SW480 (cell line): ENCODE results near the gene TRIM72.
A peak's percentile ranks its signal among the peaks of the same experiment; 100 is the strongest.
"Not testable (repeated sequence)": the region's sequence is repeated elsewhere in the genome, so short reads cannot be mapped to it uniquely, and the experiment has no call there.

Source experiments
- DNase-seq: peaks from one replicate; pipeline ENCODE4 v3.0.0-alpha.2; 2016; ENCODE audit warnings: low spot score

Gene TRIM72, protein sequence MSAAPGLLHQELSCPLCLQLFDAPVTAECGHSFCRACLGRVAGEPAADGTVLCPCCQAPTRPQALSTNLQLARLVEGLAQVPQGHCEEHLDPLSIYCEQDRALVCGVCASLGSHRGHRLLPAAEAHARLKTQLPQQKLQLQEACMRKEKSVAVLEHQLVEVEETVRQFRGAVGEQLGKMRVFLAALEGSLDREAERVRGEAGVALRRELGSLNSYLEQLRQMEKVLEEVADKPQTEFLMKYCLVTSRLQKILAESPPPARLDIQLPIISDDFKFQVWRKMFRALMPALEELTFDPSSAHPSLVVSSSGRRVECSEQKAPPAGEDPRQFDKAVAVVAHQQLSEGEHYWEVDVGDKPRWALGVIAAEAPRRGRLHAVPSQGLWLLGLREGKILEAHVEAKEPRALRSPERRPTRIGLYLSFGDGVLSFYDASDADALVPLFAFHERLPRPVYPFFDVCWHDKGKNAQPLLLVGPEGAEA

DNA sequence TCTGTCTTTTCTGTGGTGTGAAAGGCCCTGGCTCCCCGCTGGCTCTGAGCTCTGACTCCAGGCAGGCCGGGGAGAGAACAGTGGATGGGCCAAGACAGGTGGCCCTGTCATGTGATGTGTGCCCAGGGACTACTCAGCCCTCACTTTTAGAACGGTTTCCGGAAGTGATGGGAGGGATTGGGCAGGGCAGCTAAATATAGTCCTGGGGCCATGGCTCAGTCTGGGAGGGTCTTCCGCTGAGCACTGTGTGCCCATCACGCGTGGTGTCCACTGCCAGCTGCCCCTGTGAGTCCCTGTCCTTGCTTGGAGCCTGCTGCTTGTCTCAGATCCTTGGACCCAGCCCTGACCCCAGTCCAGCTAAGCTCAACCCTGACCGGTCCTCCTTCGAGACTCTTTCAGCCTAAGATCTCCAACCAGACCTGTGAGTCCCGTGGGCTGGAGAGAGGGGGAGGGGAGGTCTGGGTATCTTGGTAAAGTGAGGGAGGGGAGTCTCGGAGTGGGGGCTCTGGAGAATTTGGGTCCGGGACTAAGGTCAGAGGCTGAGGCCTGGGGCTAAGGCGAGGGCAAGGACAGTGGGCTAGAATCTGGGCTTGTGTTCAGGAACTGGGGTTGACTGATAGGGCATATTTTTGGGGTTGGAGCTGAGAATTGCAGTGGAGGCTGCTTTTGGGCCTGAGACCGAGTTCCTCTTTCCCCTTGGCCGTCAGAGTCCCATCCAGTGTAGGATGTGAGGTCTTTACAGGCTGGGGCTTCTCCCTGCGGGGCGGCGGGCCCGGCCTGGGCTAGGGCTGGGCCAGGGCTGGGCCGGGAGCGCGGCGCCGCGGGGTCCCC lies at the start of gene TRIM72:
TSS of gene TRIM72 (plus strand) at position 243 of the 831 bp plus-strand sequence. CDS start 620 bp downstream, outside the sequence.
- DNase-seq, result no peak

DNA sequence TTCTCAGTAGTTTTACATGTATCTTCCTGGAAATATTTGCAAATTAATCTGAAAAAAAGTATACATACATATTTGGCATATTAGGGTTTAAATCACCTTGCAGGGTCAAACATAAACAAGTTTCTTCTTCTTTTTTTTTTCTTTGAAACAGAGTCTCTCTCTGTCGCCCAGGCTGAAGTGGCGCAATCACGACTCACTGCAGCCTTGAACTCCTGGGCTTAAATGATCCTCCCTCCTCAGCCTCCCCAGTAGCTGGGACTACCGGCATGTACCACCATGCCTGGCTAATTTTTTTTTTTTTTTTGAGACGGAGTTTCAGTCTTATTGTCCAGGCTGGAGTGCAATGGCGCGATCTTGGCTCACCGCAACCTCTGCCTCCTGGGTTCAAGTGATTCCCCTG lies 46.6 kb upstream of the TRIM72 start:
- DNase-seq, result no peak

DNA sequence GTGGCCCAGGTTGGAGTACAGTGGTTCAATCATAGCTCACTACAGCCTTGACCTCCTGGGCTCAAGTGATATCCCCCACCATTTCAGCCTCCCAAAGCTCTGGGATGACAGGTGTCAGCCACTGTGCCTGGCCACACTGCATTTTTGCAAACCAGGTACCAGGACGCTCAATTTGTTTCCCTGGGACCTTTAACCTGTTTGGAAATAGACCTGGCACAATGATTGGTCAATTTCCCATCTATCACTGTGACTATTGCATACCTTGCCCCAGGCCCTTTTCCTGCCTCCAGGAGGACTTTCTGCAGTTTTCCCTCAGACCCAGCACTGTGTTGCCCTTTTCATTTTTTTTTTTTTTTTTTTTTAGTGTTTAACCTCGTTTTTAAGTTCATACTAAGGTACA lies 45.1 kb upstream of the TRIM72 start:
- DNase-seq, result no peak

DNA sequence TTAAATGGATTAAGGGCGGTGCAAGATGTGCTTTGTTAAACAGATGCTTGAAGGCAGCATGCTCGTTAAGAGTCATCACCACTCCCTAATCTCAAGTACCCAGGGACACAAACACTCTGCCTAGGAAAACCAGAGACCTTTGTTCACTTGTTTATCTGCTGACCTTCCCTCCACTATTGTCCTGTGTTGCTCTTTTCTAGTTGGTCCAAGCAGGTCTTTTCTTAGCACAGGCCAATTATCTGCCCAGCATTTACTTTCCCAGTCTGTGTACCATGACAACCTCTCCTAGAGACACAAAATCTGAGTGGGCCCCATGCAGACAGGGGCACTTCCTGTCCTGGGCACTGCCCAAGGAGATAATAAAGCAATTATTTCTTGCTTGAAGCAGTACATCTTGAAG lies 43.9 kb upstream of the TRIM72 start:
- not testable (repeated sequence) for DNase-seq

DNA sequence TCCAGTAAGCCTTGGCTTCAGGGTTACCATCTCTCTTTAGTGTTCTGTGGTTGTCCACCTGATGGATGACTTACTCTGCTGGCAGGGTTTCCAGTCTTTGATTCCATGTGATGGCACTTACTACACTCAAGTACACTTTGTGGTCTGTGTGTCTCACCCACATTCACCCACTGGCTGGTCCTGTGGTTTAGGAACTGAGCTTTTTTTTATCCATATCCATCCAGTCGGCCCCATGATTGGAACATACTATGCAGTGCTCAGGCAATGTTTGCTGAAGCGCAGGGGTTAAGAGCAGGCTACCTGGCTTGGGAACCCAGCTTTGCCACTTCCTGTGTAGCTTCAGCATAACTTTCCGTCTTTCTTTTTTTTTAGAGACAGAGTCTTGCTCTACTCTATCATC lies 36.8 kb upstream of the TRIM72 start:
- peak; percentile 95 for DNase-seq

DNA sequence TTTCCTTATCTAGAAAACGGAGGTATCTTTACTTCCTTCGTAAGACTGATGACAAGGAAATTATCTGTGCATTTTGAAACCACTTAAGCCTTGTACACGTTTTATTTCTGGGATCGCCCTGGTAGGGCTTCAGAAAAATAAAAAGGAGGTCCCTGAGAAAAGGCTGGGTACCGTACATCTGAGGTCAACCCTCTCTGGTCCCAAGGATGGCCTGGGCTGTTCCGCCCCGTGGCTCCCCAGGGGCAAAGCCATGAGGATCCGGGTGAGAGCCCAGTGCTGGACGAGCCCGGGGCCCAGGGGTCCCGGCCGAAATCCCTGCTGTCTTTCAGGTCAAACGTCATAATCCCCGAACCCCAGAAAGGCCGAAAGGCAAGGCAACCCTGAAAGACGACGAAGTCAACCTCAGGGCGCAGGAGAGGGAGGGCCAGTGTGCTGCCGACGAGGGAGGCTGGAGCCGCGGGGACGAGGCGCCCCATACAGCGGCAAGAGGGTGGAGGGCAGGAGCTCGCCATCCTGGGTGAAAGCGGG lies 34.6 kb upstream of the TRIM72 start:
- no peak for DNase-seq

DNA sequence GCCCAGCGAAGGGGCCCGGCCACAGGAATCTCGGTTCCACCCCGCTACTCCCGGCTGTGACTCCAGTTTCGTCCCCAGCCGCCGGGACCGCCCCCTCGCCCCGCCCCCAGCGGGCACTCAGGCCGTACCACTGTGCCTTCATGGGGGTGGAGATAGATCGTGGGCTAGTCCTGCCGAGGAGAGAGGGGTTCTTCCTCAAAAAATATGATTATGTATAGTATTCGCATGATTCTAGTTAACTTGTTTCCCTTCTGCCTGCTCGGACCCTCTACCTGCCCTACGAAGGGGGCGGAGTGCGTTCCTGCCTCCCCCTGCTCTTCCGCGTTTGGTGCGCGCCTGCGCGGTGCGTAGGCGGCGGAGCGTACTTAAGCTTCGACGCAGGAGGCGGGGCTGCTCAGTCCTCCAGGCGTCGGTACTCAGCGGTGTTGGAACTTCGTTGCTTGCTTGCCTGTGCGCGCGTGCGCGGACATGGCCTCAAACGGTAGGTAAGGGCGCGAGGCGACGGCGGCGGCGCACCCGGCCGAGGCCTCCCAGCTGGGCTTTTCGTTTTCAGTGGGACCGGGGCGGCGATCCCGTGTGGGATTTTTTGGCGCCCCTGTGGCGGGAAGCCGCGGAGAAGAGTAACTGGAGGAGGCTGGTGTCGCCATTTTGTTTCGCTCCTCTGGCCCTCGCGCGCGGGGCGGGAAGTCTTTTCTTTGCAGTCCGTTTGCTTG lies 34.0 kb upstream of the TRIM72 start, which contains the start of gene FUS:
TSS of gene FUS (plus strand) at position 393 of the 713 bp plus-strand sequence. CDS start at position 469, 76 bp downstream.
- peak; percentile 82 for DNase-seq

DNA sequence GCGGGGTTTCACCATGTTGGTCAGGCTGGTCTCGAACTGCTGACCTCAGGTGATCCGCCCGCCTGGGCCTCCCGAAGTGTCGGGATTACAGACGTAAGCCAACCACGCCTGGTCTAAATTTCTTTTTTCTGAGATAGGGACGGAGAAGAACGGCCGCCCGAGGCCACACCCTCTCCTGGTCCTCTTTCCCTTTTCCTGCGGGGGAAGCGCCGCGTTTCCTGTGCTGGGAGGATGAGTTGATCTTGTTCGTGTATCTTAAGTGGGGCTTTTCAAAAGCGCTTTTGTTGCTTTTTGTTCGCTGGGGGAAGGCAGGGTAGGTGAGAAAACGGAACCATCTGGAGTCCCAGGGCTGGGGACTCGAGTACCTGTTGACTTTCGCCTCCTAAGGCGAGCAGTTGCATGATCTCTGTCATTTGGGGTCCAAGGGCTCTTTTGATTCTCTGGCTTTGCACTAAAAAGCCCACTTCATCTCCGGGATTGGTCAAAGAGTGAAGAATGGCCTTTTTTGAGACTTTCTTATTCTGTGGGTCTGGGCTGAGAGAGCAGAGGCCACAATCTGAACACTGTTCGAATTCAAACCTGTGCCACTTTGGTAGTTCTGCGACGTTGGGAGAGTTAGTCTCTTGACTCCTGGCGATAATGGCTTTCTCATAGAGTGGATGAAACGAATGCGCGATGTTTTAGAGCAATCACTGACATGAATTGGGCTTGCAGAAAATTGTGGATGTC lies 32.7 kb upstream of the TRIM72 start:
- DNase-seq, result peak; percentile 30

DNA sequence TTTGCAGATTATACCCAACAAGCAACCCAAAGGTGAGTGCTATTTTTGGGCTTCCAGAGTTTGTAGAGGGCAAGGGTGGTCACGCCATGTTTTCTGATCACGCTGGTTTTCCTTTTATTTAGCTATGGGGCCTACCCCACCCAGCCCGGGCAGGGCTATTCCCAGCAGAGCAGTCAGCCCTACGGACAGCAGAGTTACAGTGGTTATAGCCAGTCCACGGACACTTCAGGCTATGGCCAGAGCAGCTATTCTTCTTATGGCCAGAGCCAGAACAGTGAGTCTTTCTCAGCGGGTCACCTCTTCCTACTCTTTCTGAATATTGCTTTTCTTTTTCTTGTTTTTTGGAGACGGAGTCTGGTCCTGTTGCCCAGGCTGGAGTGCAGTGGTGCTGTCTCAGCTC lies 31.5 kb upstream of the TRIM72 start:
- no peak for DNase-seq

DNA sequence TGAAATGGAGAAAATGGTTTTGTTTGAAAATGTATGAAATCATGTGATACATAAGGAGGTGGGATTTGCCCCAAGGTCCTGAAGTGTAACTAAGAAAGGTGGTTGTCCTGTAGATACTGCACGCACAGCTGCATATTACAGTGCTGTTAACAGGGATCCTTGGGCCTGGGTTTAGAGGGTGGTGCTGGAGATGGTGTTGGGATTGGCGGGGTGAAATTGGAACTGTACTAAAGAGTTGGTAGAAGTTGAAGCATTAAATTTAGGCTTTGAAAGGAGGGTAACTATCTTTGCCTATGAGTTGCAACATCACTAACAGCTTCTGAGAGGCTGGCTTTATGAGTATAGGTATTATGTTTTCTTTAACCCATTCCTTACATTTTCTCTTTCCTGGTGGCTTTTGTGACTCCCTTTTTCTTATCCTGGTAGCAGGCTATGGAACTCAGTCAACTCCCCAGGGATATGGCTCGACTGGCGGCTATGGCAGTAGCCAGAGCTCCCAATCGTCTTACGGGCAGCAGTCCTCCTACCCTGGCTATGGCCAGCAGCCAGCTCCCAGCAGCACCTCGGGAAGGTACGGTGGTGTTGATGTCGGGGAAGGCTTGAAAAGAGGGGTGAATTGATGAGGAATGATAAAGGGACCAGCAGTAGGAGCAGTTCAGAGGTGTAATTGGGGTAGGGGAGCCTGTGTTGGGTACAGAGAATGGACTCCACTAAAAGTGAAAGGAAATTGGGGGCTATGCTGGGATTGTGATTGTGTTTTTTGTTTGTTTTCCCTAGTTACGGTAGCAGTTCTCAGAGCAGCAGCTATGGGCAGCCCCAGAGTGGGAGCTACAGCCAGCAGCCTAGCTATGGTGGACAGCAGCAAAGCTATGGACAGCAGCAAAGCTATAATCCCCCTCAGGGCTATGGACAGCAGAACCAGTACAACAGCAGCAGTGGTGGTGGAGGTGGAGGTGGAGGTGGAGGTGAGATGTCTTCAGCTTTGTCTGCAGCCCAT lies 30.2 kb upstream of the TRIM72 start:
- DNase-seq, result no peak

DNA sequence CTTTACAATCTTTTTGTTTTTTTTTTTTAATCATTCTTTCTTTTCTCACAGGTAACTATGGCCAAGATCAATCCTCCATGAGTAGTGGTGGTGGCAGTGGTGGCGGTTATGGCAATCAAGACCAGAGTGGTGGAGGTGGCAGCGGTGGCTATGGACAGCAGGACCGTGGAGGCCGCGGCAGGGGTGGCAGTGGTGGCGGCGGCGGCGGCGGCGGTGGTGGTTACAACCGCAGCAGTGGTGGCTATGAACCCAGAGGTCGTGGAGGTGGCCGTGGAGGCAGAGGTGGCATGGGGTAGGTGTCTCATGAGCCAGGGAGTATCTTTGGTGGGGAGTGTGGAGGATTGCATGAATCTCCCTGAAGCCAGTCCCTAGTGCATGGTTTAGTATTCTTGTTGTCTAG lies 29.0 kb upstream of the TRIM72 start:
- no peak for DNase-seq

DNA sequence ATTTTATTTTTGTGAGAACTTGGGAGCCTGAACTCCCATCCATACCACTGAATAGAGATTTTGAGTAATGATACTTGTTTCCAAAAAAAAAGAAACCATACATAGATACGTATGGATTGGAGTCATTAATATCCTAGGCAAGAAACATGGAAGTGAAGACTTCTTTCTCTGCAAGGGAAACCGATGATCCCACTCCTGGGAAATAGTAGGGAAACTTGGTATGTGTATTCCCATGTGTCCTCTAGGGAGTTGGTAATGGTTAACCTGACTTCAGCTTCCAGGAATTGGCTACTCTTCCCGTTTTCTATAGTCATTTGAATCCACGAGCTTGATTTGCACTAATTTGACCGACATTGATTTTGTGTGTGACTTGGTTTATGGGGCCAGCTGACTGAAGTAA lies 28.6 kb upstream of the TRIM72 start:
- DNase-seq, result no peak

DNA sequence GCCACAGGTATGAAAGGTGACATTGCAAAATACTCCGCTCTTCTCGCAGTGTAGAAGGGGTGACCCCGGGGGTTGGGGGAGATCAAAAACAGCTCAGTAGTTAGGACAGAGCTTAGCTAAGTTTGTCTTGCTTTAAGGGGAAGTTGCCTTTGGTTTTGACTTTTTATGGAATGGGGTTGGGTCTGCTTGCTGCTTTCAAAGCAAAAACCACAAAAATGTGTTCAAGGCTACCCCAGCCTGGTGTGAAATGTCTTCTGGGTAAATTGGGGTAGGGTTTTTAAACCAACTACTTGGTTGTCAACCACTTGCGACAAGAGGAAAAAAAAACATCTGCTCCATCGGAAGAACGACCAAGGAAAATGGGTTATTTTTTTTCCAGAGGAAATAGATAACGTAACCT lies 27.7 kb upstream of the TRIM72 start:
- DNase-seq, result no peak

DNA sequence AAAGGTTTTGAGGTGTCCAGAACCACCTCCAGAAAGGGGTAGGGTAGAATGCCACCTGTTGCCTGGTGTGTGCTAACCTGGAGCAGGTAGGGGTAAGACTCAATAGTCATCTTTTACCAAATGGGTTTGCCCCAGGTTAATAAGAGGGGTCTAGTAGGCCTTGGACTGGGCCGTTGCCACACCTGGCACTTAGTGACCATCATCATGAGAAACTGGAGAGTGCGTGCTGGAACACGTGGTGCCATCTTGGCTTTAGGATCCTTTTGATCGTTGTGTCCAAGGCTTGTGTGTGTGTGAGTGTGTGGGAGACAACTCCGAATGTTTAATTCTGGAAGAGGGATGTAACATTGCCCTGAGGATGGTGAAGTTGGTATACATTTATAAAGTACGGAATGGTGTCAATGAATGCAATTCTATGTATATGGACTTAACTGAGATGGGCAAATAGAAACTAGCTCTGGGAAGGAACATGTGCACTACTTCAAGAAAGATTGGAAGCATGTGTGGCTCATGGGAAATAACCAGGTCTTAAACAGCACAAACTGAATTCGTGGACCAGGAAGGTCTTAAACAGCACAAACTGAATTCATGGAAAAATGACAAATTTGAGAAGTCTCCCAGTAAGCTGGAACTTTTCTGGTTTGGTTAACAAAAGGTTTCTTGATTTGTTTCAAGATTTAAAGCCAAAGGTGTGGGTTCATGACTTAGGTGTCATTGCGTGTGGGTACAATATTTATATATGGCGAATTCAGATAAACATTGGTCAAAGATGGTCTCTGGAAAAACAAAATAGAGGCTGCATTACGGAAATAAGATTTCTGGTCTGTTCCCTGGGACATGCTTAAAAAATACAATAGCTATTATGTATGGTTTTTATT lies 26.8 kb upstream of the TRIM72 start:
- DNase-seq, result no peak

DNA sequence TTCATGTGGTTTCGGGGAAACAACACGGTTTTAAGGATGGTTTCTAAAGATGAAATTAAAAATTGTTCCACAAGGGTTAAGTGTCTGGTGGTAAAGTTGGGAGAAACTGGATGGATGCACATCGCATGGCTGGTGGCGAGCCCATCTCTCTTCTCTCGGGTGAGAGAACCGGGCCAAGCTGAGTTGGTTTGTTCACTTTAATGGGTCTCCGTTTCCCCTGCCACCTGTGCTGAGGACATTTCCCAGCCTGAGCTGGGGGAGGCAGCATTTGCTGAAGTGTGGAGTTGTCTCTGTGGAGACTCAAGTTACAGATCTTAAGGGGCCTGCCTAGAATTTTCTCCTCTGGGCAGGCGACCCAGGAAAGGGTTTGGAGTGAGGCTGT lies 26.1 kb upstream of the TRIM72 start:
- DNase-seq, result no peak

DNA sequence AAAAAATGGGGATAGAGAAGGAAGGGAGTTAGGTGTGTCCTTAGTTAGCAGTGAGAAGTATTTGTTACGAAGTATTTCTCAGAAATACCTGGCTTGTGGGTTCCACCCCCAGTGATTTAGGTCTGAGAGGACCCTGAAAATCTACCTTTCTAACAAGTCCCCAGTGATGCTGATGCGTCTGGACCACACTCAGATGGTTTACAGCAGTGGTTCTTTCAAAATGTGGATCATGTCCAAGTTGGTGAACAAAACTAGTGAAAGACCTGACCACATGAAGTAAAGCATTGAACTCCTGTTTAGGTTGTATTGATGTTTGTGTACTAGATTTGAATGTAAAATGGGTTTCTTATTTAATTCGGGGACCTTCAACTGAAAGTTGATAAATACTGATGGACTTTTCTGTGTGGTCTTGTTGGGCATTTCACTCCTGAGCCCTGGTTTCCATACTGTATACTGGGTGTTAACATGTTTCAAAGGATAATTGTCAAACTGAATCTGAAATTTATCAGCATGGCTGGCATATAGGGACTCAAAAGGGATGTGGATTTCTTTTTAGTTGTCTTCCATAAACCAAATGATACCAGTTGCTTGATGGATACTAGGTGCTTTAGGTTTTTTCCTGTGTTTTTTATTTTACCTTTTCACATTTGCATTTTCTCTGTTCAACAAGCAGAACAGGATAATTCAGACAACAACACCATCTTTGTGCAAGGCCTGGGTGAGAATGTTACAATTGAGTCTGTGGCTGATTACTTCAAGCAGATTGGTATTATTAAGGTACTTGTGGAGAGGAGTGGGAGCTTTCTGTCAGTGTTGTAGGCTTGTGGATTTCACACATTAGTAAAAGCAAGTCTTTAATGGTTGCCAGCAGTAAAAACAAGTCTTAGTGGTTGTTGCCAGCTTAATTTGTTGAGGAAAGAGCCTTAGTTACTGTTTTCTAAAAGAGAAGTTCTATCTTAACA lies 25.2 kb upstream of the TRIM72 start:
- no peak for DNase-seq

DNA sequence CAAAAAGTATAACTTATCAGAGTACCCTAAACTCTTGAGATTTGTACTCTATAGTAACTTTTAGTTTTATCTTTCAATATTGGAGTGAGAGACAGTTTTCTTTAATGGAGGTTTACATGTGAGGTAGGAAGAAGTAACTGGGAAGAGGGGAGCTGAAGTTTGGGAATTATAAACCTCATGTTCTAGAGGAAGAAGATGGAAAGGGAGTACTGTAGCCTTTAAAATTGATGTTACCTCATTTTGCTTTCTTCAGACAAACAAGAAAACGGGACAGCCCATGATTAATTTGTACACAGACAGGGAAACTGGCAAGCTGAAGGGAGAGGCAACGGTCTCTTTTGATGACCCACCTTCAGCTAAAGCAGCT lies 24.5 kb upstream of the TRIM72 start:
- DNase-seq, result no peak

DNA sequence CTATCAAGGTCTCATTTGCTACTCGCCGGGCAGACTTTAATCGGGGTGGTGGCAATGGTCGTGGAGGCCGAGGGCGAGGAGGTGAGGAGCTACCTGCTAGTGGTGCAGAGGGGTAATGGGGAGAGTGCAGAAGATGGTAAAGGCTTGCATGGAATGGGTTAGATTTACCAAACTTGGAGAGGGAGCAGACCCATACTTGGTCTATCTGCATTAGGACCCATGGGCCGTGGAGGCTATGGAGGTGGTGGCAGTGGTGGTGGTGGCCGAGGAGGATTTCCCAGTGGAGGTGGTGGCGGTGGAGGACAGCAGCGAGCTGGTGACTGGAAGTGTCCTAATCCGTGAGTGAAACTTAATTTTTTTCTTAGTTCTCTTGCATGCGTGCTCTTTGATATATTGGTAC lies 23.9 kb upstream of the TRIM72 start:
- no peak for DNase-seq
